ENCODE data around the gene TRPM4. TPM values are rescaled to one million over a fixed set of nuclear protein-coding genes. Genes with fewer than 3 reads are reported as not detected.

Gene TRPM4
- polyA plus RNA-seq, 3 donors, result 8.5 to 45.9 (median 11.9) TPM

DNA sequence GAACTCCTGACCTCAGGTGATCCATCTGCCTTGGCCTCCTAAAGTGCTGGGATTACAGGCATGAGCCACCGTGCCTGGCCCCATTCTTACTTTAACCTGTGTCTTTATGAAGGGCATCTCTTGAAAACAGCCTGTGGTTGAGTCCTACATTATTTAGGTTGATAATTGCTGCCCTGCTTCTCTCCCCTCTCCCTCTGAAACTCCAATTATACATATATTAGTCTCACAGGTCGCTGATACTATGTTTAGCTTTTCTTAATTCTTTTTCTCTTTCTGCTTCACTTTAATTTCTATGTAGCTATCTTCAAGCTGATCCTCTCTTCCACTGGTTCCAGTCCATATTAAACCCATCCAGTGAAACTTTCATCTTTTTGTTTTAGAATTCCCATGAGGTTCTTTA, 92.3 kb downstream of the TRPM4 start:
- 69 to 82% (median 81%) methylated on average over 2 of the region's 2 CpGs for WGBS, 3 donors

DNA sequence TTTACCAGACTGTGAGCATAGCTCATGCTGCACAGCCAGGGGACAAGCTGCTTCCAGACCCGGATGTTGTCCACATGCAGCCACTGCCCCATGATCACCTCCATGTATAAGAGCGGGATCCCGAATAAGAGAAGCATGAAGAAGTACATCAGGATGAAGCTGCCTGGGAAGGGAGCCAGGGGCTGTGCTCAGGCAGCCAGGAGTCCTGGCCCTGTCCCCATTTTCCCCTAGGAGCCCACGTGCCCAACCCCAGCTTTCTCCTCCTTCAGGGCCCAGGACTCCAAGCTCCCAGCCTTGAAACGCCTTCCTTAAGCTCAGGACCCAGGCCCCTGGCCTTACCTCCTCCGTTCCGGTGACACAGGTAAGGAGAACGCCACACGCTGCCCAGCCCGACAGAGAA, 98.1 kb downstream of the TRPM4 start:
- 81 to 89% (median 82%) methylated on average over 10 of the region's 10 CpGs for WGBS, 3 donors
- no peak overlapping the region for H3K27ac ChIP-seq (ENCODE audit: low read depth, low read length)

More for the DNA sequence above, 92.3 kb downstream of the TRPM4 start:
- H3K27ac ChIP-seq (ENCODE audit: low read depth, low read length), result no peak overlapping the region

DNA sequence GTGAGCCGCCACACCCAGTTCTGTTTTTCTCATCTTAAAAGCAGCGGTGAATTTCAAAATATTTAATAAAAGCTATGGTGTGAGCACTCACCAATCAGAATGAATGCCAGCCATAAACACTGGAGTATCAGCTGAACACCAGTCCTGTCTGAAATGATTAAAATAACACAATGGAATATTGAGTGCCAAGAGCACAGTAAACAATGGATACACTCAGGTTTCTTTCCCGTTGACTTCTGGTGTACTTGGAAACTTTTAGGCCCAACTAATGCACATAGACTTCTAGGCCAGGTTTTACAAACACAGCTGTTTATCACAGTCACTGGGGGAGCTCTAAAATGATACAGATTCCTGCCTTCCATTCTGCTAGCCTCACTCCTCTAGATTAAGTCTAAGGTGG, 99.1 kb downstream of the TRPM4 start:
- 57 to 76% (median 70%) methylated on average over 3 of the region's 3 CpGs for WGBS, 3 donors
- H3K27ac ChIP-seq (ENCODE audit: low read depth, low read length), result no peak overlapping the region

Other genes starting within 250 kb of the TRPM4 start
- gene DHDH, start 224.1 kb upstream of the TRPM4 start, polyA plus RNA-seq, result under 1 TPM in 1 of 3 donors, not detected in 2; 0.30 TPM
- gene BAX, start 202.9 kb upstream of the TRPM4 start, polyA plus RNA-seq, result 10 to 100 TPM; 24.4 to 71.2 (median 39.9) TPM
- over 10,000 TPM in 1 of 3 donors, 1,000 to 10,000 TPM in 2; 1,172 to 18,296 (median 6,752) TPM for gene FTL, start 192.5 kb upstream of the TRPM4 start, polyA plus RNA-seq
- 10 to 100 TPM; 20.1 to 73.8 (median 31.2) TPM for gene GYS1, start 164.5 kb upstream of the TRPM4 start, polyA plus RNA-seq
- gene RUVBL2, start 163.9 kb upstream of the TRPM4 start, polyA plus RNA-seq, result 10 to 100 TPM; 44.6 to 65.0 (median 50.0) TPM
- gene LHB, start 140.7 kb upstream of the TRPM4 start, polyA plus RNA-seq, result under 1 TPM in 2 of 3 donors, not detected in 1; 0.36 to 0.62 TPM
- not detected for gene CGB3, start 133.5 kb upstream of the TRPM4 start, polyA plus RNA-seq
- gene CGB2, start 125.9 kb upstream of the TRPM4 start, polyA plus RNA-seq, result not detected
- gene CGB1, start 120.9 kb upstream of the TRPM4 start, polyA plus RNA-seq, result not detected
- gene CGB5, start 113.9 kb upstream of the TRPM4 start, polyA plus RNA-seq, result 1 to 10 TPM in 1 of 3 donors, not detected in 2; 1.1 TPM
- gene CGB8, start 108.7 kb upstream of the TRPM4 start, polyA plus RNA-seq, result not detected
- 1 to 10 TPM in 1 of 3 donors, under 1 TPM in 1, not detected in 1; 0.12 to 1.0 TPM for gene CGB7, start 100.0 kb upstream of the TRPM4 start, polyA plus RNA-seq
- gene NTF4, start 93.0 kb upstream of the TRPM4 start, polyA plus RNA-seq, result under 1 TPM in 1 of 3 donors, not detected in 2; 0.09 TPM
- under 1 TPM in 1 of 3 donors, not detected in 2; 0.03 TPM for gene KCNA7, start 85.1 kb upstream of the TRPM4 start, polyA plus RNA-seq
- gene SNRNP70, start 72.3 kb upstream of the TRPM4 start, polyA plus RNA-seq, result 100 to 1,000 TPM; 170 to 188 (median 186) TPM
- 10 to 100 TPM in 1 of 3 donors, 1 to 10 TPM in 2; 4.3 to 12.9 (median 6.6) TPM for gene LIN7B, start 43.4 kb upstream of the TRPM4 start, polyA plus RNA-seq
- 1 to 10 TPM in 2 of 3 donors, not detected in 1; 1.5 to 5.1 TPM for gene C19orf73, start 38.6 kb upstream of the TRPM4 start, polyA plus RNA-seq
- gene PPFIA3, start 38.2 kb upstream of the TRPM4 start, polyA plus RNA-seq, result 10 to 100 TPM in 1 of 3 donors, 1 to 10 TPM in 2; 8.5 to 20.1 (median 8.9) TPM
- gene HRC, start 2.4 kb upstream of the TRPM4 start, polyA plus RNA-seq, result 1 to 10 TPM in 2 of 3 donors, under 1 TPM in 1; 0.89 to 2.8 (median 1.3) TPM
- 1 to 10 TPM in 2 of 3 donors, under 1 TPM in 1; 0.90 to 1.6 (median 1.0) TPM for gene SLC6A16, start 167.4 kb downstream of the TRPM4 start, polyA plus RNA-seq
- 10 to 100 TPM in 2 of 3 donors, 1 to 10 TPM in 1; 6.8 to 18.1 (median 10.6) TPM for gene CD37, start 177.6 kb downstream of the TRPM4 start, polyA plus RNA-seq
- gene TEAD2, start 204.6 kb downstream of the TRPM4 start, polyA plus RNA-seq, result 10 to 100 TPM; 19.3 to 37.7 (median 34.0) TPM
- under 1 TPM in 2 of 3 donors, not detected in 1; 0.21 to 0.61 TPM for gene DKKL1, start 206.1 kb downstream of the TRPM4 start, polyA plus RNA-seq
- 1 to 10 TPM in 1 of 3 donors, not detected in 2; 1.9 TPM for gene KASH5, start 230.5 kb downstream of the TRPM4 start, polyA plus RNA-seq

All from adipose tissue (tissue), 3 donors.